SK-N-SH treated with all-trans-retinoic acid at 6 μM for 48 hours (cell line): ENCODE results near the gene NRL.

Experiments used
- ATAC-seq: fragments of 200-7000 bp; cut with Tn5 transposase; 3 replicates; pipeline ENCODE4 v1.9.1; 2020; ENCODE audit warnings: mild to moderate bottlenecking, moderate library complexity
- ARNTL ChIP-seq: fragments of 450-650 bp; formaldehyde crosslinking; IDR thresholded peaks from 2 replicates; pipeline ENCODE4 v1.5.0; 2020; ENCODE audit warnings: low read depth, mild to moderate bottlenecking, moderate library complexity, borderline replicate concordance
- BACH2 ChIP-seq: fragments of 250-450 bp; sonication (Bioruptor Pico); IDR thresholded peaks from 2 replicates; pipeline ENCODE4 v1.9.0; 2021; ENCODE audit warnings: mild to moderate bottlenecking, borderline replicate concordance
- CSDC2 ChIP-seq: fragments of 250-450 bp; sonication (Bioruptor Pico); IDR thresholded peaks from 2 replicates; pipeline ENCODE4 v1.5.0; 2020; ENCODE audit warnings: mild to moderate bottlenecking, moderate library complexity
- ESRRG ChIP-seq: fragments of 250-450 bp; sonication (Bioruptor Pico); IDR thresholded peaks from 2 replicates; pipeline ENCODE4 v1.6.1; 2021; ENCODE audit warnings: mild to moderate bottlenecking
- GLIS3 ChIP-seq: fragments of 250-450 bp; sonication (Bioruptor Pico); IDR thresholded peaks from 2 replicates; pipeline ENCODE4 v1.5.0; 2020; ENCODE audit warnings: mild to moderate bottlenecking, moderate library complexity
- ISL1 ChIP-seq: fragments of 250-450 bp; sonication (Bioruptor Pico); IDR thresholded peaks from 2 replicates; pipeline ENCODE4 v2.1.2; 2022; ENCODE audit warnings: mild to moderate bottlenecking, moderate library complexity
- OSR1 ChIP-seq: fragments of 250-450 bp; sonication (Bioruptor Pico); IDR thresholded peaks from 2 replicates; pipeline ENCODE4 v1.8.0; 2022; ENCODE audit warnings: moderate library complexity, mild to moderate bottlenecking, inconsistent platforms
- PPARA ChIP-seq: fragments of 250-450 bp; sonication (Bioruptor Pico); IDR thresholded peaks from 2 replicates; pipeline ENCODE4 v1.5.0; 2020; ENCODE audit warnings: mild to moderate bottlenecking, borderline replicate concordance
- RARB ChIP-seq: fragments of 250-450 bp; sonication (Bioruptor Pico); IDR thresholded peaks from 2 replicates; pipeline ENCODE4 v1.8.0; 2021; ENCODE audit warnings: mild to moderate bottlenecking, moderate library complexity
- SNAI2 ChIP-seq: fragments of 250-450 bp; sonication (Bioruptor Pico); IDR thresholded peaks from 2 replicates; pipeline ENCODE4 v1.5.0; 2020; ENCODE audit warnings: mild to moderate bottlenecking, moderate library complexity
- TCF4 ChIP-seq: fragments of 250-450 bp; sonication (Bioruptor Pico); IDR thresholded peaks from 2 replicates; pipeline ENCODE4 v1.8.0; 2021; ENCODE audit warnings: mild to moderate bottlenecking, moderate library complexity, borderline replicate concordance
- TOX ChIP-seq: fragments of 250-450 bp; sonication (Bioruptor Pico); IDR thresholded peaks from 2 replicates; pipeline ENCODE4 v1.8.0; 2021; ENCODE audit warnings: mild to moderate bottlenecking, moderate library complexity, borderline replicate concordance
- TSHZ2 ChIP-seq: fragments of 250-450 bp; sonication (Bioruptor Pico); IDR thresholded peaks from 2 replicates; pipeline ENCODE4 v1.5.0; 2020; ENCODE audit warnings: mild to moderate bottlenecking, moderate library complexity
- ZC3H10 ChIP-seq: fragments of 250-450 bp; sonication (Bioruptor Pico); IDR thresholded peaks from 2 replicates; pipeline ENCODE4 v1.5.1; 2021; ENCODE audit warnings: mild to moderate bottlenecking, moderate library complexity
- ZFP3 ChIP-seq: fragments of 250-450 bp; sonication (Bioruptor Pico); IDR thresholded peaks from 2 replicates; pipeline ENCODE4 v1.5.0; 2020; ENCODE audit warnings: mild to moderate bottlenecking, moderate library complexity
- ZFP30 ChIP-seq: fragments of 450-650 bp; formaldehyde crosslinking; IDR thresholded peaks from 2 replicates; pipeline ENCODE4 v1.5.0; 2022; ENCODE audit warnings: mild to moderate bottlenecking, moderate library complexity
- ZNF565 ChIP-seq: fragments of 450-650 bp; formaldehyde crosslinking; conservative IDR thresholded peaks from 2 replicates; pipeline ENCODE4 v1.5.0; 2020; ENCODE audit warnings: low read depth, mild to moderate bottlenecking, moderate library complexity
- ZNF70 ChIP-seq: fragments of 450-650 bp; formaldehyde crosslinking; IDR thresholded peaks from 2 replicates; pipeline ENCODE4 v1.5.0; 2020; ENCODE audit warnings: mild to moderate bottlenecking, moderate library complexity
- ZNF8 ChIP-seq: fragments of 450-650 bp; formaldehyde crosslinking; IDR thresholded peaks from 2 replicates; pipeline ENCODE4 v1.5.0; 2020; ENCODE audit warnings: mild to moderate bottlenecking, moderate library complexity
- TF ChIP-seq, protein P1 (sequence below): fragments of 250-450 bp; sonication (Bioruptor Pico); IDR thresholded peaks from 2 replicates; pipeline ENCODE4 v1.8.0; 2020; ENCODE audit warnings: mild to moderate bottlenecking, moderate library complexity, borderline replicate concordance
- TF ChIP-seq, protein P2 (sequence below): fragments of 250-450 bp; sonication (Bioruptor Pico); IDR thresholded peaks from 2 replicates; pipeline ENCODE4 v1.8.0; 2021; ENCODE audit warnings: low read depth, mild to moderate bottlenecking, moderate library complexity, borderline replicate concordance
- TF ChIP-seq, protein P3 (sequence below): fragments of 250-450 bp; sonication (Bioruptor Pico); IDR thresholded peaks from 2 replicates; pipeline ENCODE4 v1.5.1; 2020; ENCODE audit warnings: low read depth, mild to moderate bottlenecking, moderate library complexity

The NRL gene

GRCh38 chr14:24089890-24090289 lies 24.9 kb downstream of the NRL start:
- TF ChIP-seq RARB = no peak
- no peak for TF ChIP-seq PPARA
- TF ChIP-seq ZNF565 = no peak
- no peak for TF ChIP-seq TOX
- TF ChIP-seq OSR1 (CRISPR knock-in tag) = no peak
- no peak for TF ChIP-seq ZFP3 (CRISPR knock-in tag)
- no peak for TF ChIP-seq CSDC2 (CRISPR knock-in tag)
- TF ChIP-seq BACH2 (CRISPR knock-in tag) = no peak
- TF ChIP-seq TCF4 = no peak
- TF ChIP-seq ZNF70 = no peak
- TF ChIP-seq, protein P1, sequence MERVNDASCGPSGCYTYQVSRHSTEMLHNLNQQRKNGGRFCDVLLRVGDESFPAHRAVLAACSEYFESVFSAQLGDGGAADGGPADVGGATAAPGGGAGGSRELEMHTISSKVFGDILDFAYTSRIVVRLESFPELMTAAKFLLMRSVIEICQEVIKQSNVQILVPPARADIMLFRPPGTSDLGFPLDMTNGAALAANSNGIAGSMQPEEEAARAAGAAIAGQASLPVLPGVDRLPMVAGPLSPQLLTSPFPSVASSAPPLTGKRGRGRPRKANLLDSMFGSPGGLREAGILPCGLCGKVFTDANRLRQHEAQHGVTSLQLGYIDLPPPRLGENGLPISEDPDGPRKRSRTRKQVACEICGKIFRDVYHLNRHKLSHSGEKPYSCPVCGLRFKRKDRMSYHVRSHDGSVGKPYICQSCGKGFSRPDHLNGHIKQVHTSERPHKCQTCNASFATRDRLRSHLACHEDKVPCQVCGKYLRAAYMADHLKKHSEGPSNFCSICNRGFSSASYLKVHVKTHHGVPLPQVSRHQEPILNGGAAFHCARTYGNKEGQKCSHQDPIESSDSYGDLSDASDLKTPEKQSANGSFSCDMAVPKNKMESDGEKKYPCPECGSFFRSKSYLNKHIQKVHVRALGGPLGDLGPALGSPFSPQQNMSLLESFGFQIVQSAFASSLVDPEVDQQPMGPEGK = no peak
- no peak for TF ChIP-seq ZNF8 (CRISPR knock-in tag)
- TF ChIP-seq ZFP30 (CRISPR knock-in tag) = no peak
- no peak for TF ChIP-seq GLIS3 (CRISPR knock-in tag)
- TF ChIP-seq ESRRG (CRISPR knock-in tag) = no peak
- TF ChIP-seq SNAI2 (CRISPR knock-in tag) = no peak

DNA sequence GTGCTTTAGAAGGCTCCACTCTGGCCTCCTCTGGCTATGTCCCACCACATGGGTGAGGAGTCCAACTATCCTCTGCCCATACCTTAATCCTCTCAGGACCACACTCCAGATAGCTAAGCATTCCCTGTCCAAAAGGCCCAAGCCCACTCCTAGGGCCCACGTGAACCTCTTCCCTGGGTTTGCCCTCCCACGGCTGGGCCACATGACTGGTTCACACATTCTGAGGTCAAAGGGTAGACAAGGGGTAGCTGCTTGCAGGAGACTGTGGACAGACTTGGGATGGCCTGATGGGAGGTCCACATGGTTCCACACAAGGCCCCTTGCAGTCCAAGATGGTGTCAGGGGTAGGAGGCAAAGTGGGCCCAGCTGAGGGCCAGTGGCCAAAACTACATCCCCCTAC lies 26.7 kb downstream of the NRL start:
- TF ChIP-seq ZC3H10 (CRISPR knock-in tag) = no peak
- no peak for TF ChIP-seq TSHZ2 (CRISPR knock-in tag)
- no peak for TF ChIP-seq RARB
- TF ChIP-seq, protein P2, sequence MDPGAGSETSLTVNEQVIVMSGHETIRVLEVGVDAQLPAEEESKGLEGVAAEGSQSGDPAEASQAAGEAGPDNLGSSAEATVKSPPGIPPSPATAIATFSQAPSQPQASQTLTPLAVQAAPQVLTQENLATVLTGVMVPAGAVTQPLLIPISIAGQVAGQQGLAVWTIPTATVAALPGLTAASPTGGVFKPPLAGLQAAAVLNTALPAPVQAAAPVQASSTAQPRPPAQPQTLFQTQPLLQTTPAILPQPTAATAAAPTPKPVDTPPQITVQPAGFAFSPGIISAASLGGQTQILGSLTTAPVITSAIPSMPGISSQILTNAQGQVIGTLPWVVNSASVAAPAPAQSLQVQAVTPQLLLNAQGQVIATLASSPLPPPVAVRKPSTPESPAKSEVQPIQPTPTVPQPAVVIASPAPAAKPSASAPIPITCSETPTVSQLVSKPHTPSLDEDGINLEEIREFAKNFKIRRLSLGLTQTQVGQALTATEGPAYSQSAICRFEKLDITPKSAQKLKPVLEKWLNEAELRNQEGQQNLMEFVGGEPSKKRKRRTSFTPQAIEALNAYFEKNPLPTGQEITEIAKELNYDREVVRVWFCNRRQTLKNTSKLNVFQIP (CRISPR knock-in tag) = no peak
- TF ChIP-seq, protein P1 = no peak
- no peak for TF ChIP-seq ISL1 (CRISPR knock-in tag)
- no peak for TF ChIP-seq ZNF70
- TF ChIP-seq, protein P3, sequence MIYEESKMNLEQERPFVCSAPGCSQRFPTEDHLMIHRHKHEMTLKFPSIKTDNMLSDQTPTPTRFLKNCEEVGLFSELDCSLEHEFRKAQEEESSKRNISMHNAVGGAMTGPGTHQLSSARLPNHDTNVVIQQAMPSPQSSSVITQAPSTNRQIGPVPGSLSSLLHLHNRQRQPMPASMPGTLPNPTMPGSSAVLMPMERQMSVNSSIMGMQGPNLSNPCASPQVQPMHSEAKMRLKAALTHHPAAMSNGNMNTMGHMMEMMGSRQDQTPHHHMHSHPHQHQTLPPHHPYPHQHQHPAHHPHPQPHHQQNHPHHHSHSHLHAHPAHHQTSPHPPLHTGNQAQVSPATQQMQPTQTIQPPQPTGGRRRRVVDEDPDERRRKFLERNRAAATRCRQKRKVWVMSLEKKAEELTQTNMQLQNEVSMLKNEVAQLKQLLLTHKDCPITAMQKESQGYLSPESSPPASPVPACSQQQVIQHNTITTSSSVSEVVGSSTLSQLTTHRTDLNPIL = no peak
- TF ChIP-seq BACH2 (CRISPR knock-in tag) = no peak
- no peak for TF ChIP-seq TOX
- no peak for TF ChIP-seq ZFP30 (CRISPR knock-in tag)
- TF ChIP-seq TCF4 = no peak
- TF ChIP-seq ZNF8 (CRISPR knock-in tag) = no peak
- TF ChIP-seq ARNTL = no peak
- TF ChIP-seq, all 23 proteins: peak for 0
- ATAC-seq = no peak

More at GRCh38 chr14:24089890-24090289, 24.9 kb downstream of the NRL start:
- no peak for ATAC-seq

GRCh38 chr14:24087004-24087403 lies 27.7 kb downstream of the NRL start:
- ATAC-seq = no peak
- TF ChIP-seq ZC3H10 (CRISPR knock-in tag) = no peak
- TF ChIP-seq TSHZ2 (CRISPR knock-in tag) = no peak
- TF ChIP-seq ZFP30 (CRISPR knock-in tag) = no peak
- no peak for TF ChIP-seq OSR1 (CRISPR knock-in tag)
- TF ChIP-seq SNAI2 (CRISPR knock-in tag) = no peak
- TF ChIP-seq ESRRG (CRISPR knock-in tag) = no peak
- no peak for TF ChIP-seq ZFP3 (CRISPR knock-in tag)
- TF ChIP-seq, protein P2 (CRISPR knock-in tag) = no peak
- TF ChIP-seq ZNF565 = no peak
- no peak for TF ChIP-seq TOX
- TF ChIP-seq ARNTL = no peak
- TF ChIP-seq, protein P3 = no peak
- TF ChIP-seq BACH2 (CRISPR knock-in tag) = no peak
- TF ChIP-seq ZNF70 = no peak
